Measurements from ENCODE around the gene GRK4.

GRK4 gene

GRCh38 chr4:2991243-2991642 is 27.9 kb downstream of the GRK4 start:
- TF ChIP-seq ZBTB7A (IDR thresholded peaks at IDR 0.05; ENCODE audit: low read depth), result no peak
- no peak for TF ChIP-seq CREB1 (IDR thresholded peaks at IDR 0.05; ENCODE audit: low read depth)
- TF ChIP-seq USF1 (IDR thresholded peaks at IDR 0.05), result no peak
- TF ChIP-seq TCF12 (IDR thresholded peaks at IDR 0.05; ENCODE audit: low read depth), result no peak
- no peak for TF ChIP-seq REST (IDR thresholded peaks at IDR 0.05; ENCODE audit: low read depth)
- TF ChIP-seq EP300 (IDR thresholded peaks at IDR 0.05; ENCODE audit: borderline replicate concordance), result no peak
- no peak for TF ChIP-seq FOXM1 (IDR thresholded peaks at IDR 0.05; ENCODE audit: borderline replicate concordance, low read depth)
- no peak for TF ChIP-seq TAF1 (IDR thresholded peaks at IDR 0.05; ENCODE audit: low read depth)
- no peak for TF ChIP-seq CEBPB (IDR thresholded peaks at IDR 0.05)
- TF ChIP-seq RAD21 (IDR thresholded peaks at IDR 0.05; ENCODE audit: low read depth), result no peak
- TF ChIP-seq, protein P1, sequence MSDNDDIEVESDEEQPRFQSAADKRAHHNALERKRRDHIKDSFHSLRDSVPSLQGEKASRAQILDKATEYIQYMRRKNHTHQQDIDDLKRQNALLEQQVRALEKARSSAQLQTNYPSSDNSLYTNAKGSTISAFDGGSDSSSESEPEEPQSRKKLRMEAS (IDR thresholded peaks at IDR 0.05), result no peak
- no peak for TF ChIP-seq EGR1 (IDR thresholded peaks at IDR 0.05)
- no peak for TF ChIP-seq TEAD4 (IDR thresholded peaks at IDR 0.05)
- no peak for TF ChIP-seq YY1 (IDR thresholded peaks at IDR 0.05; ENCODE audit: low read depth)
- TF ChIP-seq NFIC (IDR thresholded peaks at IDR 0.05), result no peak

DNA sequence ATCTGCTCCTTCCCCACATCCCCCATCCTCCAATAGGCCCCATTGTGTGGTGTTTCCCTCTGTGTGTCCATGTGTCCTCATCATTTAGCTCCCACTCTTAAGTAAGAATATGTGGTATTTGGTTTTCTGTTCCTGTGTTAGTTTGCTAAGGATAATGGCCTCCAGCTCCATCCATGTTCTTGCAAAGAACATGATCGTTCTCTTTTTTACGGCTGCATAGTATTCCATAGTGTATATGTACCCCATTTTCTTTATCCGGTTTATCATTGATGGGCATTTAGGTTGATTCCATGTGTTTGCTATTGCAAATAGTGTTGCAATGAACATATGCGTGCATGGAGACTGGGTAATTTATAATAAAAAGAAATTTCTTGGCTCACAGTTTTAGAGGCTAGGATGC is 31.5 kb downstream of the GRK4 start:
- TF ChIP-seq, protein P1 (IDR thresholded peaks at IDR 0.05), result no peak
- TF ChIP-seq CEBPB (IDR thresholded peaks at IDR 0.05) (no peak), REST (IDR thresholded peaks at IDR 0.05; ENCODE audit: low read depth) (no peak), FOXM1 (IDR thresholded peaks at IDR 0.05; ENCODE audit: borderline replicate concordance, low read depth) (no peak), EP300 (IDR thresholded peaks at IDR 0.05; ENCODE audit: borderline replicate concordance) (no peak), ZBTB7A (IDR thresholded peaks at IDR 0.05; ENCODE audit: low read depth) (no peak), CREB1 (IDR thresholded peaks at IDR 0.05; ENCODE audit: low read depth) (no peak)

DNA sequence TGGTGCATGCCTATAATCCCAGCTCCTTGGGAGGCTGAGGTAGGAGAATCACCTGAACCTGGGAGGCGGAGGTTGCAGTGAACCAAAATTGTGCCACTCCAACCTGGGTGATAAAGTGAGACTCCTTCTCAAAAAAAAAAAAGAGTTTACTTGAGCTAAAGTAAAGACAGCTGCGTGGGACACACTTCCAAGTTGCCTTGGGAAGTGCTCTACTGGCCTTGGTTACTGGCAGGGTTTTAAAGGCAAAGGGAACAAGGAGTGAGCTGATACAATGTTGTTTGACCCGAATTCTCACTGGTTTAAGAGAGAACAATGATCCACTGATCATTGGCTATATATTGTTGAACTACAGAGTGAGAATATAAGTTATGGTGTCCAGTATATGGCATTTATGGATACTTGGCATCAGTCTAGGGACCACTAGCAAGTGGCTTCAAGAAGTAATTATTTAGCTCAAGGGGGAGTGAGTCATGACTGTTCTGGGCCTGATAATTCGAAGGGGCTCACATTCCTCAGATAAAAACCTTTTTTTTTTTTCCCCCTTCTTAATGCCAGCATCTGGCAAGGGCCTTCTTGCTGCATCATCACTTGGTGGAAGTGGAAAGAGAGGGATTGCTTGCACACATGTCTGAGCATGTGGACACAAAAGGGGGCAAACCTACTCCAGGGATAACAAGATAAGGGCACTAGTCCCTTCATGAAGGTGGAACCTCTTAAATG is 32.3 kb downstream of the GRK4 start:
- TF ChIP-seq NFIC (IDR thresholded peaks at IDR 0.05) (no peak), FOXM1 (IDR thresholded peaks at IDR 0.05; ENCODE audit: borderline replicate concordance, low read depth) (no peak), EGR1 (IDR thresholded peaks at IDR 0.05) (no peak), ZBTB7A (IDR thresholded peaks at IDR 0.05; ENCODE audit: low read depth) (no peak), YY1 (IDR thresholded peaks at IDR 0.05; ENCODE audit: low read depth) (no peak), USF1 (IDR thresholded peaks at IDR 0.05) (no peak), CREB1 (IDR thresholded peaks at IDR 0.05; ENCODE audit: low read depth) (no peak), CEBPB (IDR thresholded peaks at IDR 0.05) (no peak), REST (IDR thresholded peaks at IDR 0.05; ENCODE audit: low read depth) (no peak), EP300 (IDR thresholded peaks at IDR 0.05; ENCODE audit: borderline replicate concordance) (no peak), RAD21 (IDR thresholded peaks at IDR 0.05; ENCODE audit: low read depth) (no peak), TEAD4 (IDR thresholded peaks at IDR 0.05) (no peak), TCF12 (IDR thresholded peaks at IDR 0.05; ENCODE audit: low read depth) (no peak)
- TF ChIP-seq, protein P1 (IDR thresholded peaks at IDR 0.05), result no peak

DNA sequence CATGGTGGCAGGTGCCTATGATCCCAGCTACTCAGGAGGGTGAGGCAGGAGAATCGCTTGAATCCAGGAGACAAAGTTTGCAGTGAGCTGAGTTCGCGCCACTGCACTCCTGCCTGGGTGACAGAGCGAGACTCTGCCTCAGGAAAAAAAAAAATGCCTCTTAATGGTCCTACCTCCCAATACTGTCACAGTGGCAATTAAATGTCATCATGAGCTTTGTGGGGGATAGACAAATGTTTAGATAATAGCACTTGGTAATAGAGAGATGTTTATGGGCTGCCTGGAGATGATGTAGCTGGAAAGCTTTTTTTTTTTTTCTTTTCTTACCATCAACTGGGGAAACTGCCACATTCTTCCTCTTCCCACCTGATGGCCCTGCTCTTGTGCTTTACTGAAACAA is 33.0 kb downstream of the GRK4 start:
- TF ChIP-seq CREB1 (IDR thresholded peaks at IDR 0.05; ENCODE audit: low read depth), result no peak
- TF ChIP-seq RAD21 (IDR thresholded peaks at IDR 0.05; ENCODE audit: low read depth), result no peak
- TF ChIP-seq, protein P1 (IDR thresholded peaks at IDR 0.05), result no peak
- TF ChIP-seq TEAD4 (IDR thresholded peaks at IDR 0.05), result no peak
- TF ChIP-seq REST (IDR thresholded peaks at IDR 0.05; ENCODE audit: low read depth), result no peak
- TF ChIP-seq TAF1 (IDR thresholded peaks at IDR 0.05; ENCODE audit: low read depth), result no peak
- no peak for TF ChIP-seq FOXM1 (IDR thresholded peaks at IDR 0.05; ENCODE audit: borderline replicate concordance, low read depth)
- no peak for TF ChIP-seq ZBTB7A (IDR thresholded peaks at IDR 0.05; ENCODE audit: low read depth)
- TF ChIP-seq YY1 (IDR thresholded peaks at IDR 0.05; ENCODE audit: low read depth), result no peak
- TF ChIP-seq TCF12 (IDR thresholded peaks at IDR 0.05; ENCODE audit: low read depth), result no peak
- no peak for TF ChIP-seq CEBPB (IDR thresholded peaks at IDR 0.05)
- no peak for TF ChIP-seq EGR1 (IDR thresholded peaks at IDR 0.05)
- TF ChIP-seq USF1 (IDR thresholded peaks at IDR 0.05), result no peak
- TF ChIP-seq EP300 (IDR thresholded peaks at IDR 0.05; ENCODE audit: borderline replicate concordance), result no peak
- no peak for TF ChIP-seq NFIC (IDR thresholded peaks at IDR 0.05)

All from Ishikawa (cell line).